Activated T-helper 1 cell treated with Interleukin-2 at 50 U/mL for 16 hours (primary cell): ENCODE data around the gene SPAG7.
"Not testable (repeated sequence)": the region's sequence is repeated elsewhere in the genome, so short reads cannot be mapped to it uniquely, and the experiment has no call there.

Experiments used
- DNase-seq: peaks from one replicate; pipeline ENCODE4 v3.0.0-alpha.2; 2020; ENCODE audit warnings: low read depth

Gene SPAG7

GRCh38 chr17:4938069-4938491 is 29.5 kb downstream of the SPAG7 start:
- DNase-seq = no peak

- no peak for DNase-seq
Observed at GRCh38 chr17:4937553-4937952, 30.1 kb downstream of the SPAG7 start.

GRCh38 chr17:4936436-4936835 is 31.2 kb downstream of the SPAG7 start:
- no peak for DNase-seq

DNA sequence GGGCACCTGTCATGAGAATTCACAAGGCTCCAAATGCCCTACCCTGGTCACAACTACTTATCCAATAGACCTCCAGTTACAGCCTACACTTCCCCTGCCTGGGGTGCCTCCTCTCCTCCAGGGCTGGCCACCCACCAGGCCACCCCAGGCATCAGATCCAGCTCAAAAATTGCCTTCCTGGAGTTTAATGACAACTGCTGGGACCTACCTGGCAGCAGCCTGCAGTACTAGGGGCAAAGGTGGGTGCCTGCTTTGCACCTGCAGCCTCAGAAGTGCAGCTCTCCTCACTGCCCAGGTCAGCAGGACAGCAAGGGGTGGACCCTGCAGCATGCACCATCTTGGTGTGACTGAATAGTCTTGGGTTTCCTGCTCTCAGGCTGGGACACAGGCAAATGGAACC is 32.0 kb downstream of the SPAG7 start:
- DNase-seq = no peak

- DNase-seq = no peak
Observed at GRCh38 chr17:4934173-4934979, 33.2 kb downstream of the SPAG7 start.

GRCh38 chr17:4933646-4934045 is 34.0 kb downstream of the SPAG7 start:
- DNase-seq = no peak

- no peak for DNase-seq
Observed at GRCh38 chr17:4932756-4933155, 34.9 kb downstream of the SPAG7 start.

DNA sequence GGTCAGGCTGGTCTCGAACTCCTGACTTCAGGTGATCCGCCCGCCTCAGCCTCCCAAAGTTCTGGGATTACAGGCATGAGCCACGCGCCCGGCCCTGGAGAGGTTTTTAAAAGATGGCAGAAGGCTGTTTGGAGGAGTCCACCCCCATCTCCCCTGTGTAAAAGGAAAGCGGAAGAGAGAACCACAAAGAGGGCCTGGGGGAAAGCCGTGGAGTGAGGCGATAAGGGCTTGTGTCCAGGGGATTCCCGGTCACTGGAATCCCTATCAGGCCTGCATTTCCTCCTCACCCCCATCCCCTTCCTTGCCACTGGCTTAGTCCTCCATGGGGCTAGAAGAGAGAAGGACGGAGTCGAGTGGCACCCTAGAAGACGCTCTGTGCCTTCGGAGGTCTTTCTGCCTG is 35.7 kb downstream of the SPAG7 start, which contains the start of gene GP1BA:
Gene GP1BA (plus strand): TSS at position 315 of the 400 bp plus-strand sequence. CDS start 328 bp downstream, outside the sequence.
- no peak for DNase-seq

DNA sequence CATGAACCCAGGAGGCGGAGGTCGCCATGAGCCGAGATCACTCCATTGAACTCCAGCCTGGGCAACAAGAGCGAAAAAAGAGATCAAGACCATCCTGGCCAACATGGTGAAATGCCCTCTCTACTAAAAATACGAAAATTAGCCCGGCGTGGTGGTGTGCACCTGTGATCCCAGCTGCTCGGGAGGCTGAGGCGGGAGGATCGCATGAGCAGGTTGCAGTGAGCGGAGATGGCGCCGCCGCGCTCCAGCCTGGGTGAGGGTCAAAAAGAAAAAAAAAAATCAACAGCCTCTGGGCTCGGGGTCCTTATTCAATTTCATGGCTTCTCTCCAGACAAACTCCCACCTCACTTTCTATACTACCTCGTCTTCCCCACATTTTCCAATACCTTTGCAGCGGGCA is 38.7 kb downstream of the SPAG7 start:
- DNase-seq = no peak

- not testable (repeated sequence) for DNase-seq
Observed at GRCh38 chr17:4926577-4927335, 40.9 kb downstream of the SPAG7 start.

GRCh38 chr17:4921320-4921719 is 46.3 kb downstream of the SPAG7 start:
- no peak for DNase-seq

GRCh38 chr17:4920351-4921048 is 47.1 kb downstream of the SPAG7 start:
- DNase-seq = no peak

DNA sequence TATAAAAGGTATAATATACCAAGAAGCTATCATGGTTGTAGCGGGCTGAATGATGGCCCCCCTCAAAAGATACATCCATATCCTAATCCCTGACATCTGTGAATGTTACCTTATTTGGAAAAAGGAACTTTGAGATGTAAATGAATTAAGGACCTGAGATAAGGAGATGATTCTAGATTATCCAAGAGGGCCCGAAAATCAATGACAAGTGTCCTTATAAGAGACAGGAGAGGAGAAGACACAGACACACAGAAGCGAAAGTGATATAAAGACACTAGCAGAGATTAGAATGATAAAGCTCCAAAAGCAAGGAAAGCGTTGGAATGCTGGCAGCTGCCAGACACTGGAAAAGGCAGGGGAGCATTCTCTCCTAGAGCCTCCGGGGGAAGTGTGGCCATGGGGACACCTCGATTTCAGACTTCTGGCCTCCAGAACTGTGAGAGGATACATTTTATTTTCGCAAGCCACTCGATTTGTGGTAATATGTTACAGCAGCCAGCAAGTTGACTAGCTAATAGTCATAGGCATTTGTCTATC is 48.0 kb downstream of the SPAG7 start:
- no peak for DNase-seq

- DNase-seq = not testable (repeated sequence)
Observed at GRCh38 chr17:4914551-4914950, 53.1 kb downstream of the SPAG7 start.

- no peak for DNase-seq
Observed at GRCh38 chr17:4913994-4914393, 53.6 kb downstream of the SPAG7 start.
